HG03521 (cell line): ENCODE data around the gene TRAPPC5.

Experiments
- ATAC-seq: cut with Tn5 transposase; IDR thresholded peaks from one replicate; pipeline ENCODE4 v1.9.1; 2021; ENCODE audit warnings: mild to moderate bottlenecking, moderate library complexity; ENCODE audit not compliant: unreplicated experiment

TRAPPC5 gene

GRCh38 chr19:7674010-7675005 lies 6.3 kb upstream of the TRAPPC5 start:
- ATAC-seq, result no peak

- no peak for ATAC-seq
Measured at GRCh38 chr19:7676376-7676775, 4.3 kb upstream of the TRAPPC5 start.

DNA sequence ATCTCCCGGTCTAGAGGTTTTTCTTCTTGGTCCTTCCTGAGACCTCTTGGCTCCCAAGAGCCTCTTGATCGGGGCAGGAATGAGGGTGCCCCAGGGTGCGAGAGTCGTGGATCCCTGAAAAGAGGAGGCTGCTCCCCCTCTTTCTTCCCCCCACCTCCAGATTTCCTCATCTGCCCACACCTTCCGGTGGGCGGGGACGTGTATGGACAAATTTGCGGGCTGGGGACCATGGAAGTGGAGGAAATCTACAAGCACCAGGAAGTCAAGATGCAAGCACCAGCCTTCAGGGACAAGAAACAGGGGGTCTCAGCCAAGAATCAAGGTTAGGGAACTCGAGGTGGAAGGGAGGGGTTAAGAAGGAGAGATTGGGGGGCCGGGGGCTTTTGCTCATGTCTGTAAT lies 3.8 kb upstream of the TRAPPC5 start, which contains the start of gene MCEMP1:
TSS of gene MCEMP1 (plus strand) at position 237 of the 400 bp plus-strand sequence. CDS start at position 268, 31 bp downstream.
- no peak for ATAC-seq

DNA sequence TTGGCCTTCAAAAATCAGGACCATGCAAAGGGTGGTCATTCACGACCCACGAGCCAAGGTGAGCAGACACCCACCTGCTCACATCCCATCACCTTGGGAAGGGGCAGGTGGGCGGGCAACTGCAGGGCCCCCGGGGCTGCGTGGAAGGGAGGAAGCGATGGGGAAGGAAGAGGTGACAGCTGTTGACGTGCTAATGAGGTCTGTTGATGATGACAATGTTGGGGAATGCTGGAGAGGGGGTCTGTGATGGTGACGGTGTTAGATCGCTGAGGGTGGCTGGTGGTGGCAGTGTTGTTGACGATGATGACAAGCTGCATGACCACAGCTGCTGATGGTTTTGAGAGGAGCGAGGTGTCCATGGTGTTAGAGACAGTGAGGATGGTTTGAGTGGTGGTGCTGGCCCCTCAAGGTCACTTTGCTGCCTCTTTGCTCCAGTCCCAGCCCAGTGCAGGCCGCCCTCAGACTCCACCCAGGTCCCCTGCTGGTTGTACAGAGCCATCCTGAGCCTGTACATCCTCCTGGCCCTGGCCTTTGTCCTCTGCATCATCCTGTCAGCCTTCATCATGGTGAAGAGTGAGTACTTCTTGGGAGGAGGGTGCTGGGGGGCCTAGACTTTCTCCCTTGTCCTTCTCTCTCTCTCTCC lies 2.8 kb upstream of the TRAPPC5 start:
- no peak for ATAC-seq

DNA sequence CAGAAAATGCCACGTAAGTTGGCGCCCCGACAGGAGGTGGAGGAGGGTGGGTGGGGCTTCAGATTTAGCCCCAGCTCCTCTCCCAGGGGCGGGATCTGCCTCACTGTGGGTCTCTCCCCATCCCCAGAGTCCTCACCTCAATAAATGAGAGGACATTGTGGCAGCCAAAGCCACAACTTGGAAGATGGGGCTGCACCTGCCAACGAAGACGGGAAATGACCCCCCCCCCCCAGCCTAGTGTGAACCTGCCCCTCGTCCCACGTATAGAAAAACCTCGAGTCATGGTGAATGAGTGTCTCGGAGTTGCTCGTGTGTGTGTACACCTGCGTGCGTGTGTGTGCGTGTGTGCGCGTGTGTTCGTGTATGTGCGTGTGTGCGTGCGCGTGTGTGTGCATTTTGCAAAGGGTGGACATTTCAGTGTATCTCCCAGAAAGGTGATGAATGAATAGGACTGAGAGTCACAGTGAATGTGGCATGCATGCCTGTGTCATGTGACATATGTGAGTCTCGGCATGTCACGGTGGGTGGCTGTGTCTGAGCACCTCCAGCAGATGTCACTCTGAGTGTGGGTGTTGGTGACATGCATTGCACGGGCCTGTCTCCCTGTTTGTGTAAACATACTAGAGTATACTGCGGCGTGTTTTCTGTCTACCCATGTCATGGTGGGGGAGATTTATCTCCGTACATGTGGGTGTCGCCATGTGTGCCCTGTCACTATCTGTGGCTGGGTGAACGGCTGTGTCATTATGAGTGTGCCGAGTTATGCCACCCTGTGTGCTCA lies 1.5 kb upstream of the TRAPPC5 start:
- ATAC-seq, result no peak

- ATAC-seq, result no peak
Measured at GRCh38 chr19:7679771-7680605, 645 bp upstream of the TRAPPC5 start.

GRCh38 chr19:7681340-7682174 lies 924 bp downstream of the TRAPPC5 start:
- no peak for ATAC-seq

- ATAC-seq, result no peak
Measured at GRCh38 chr19:7682175-7682855, 1.7 kb downstream of the TRAPPC5 start.

DNA sequence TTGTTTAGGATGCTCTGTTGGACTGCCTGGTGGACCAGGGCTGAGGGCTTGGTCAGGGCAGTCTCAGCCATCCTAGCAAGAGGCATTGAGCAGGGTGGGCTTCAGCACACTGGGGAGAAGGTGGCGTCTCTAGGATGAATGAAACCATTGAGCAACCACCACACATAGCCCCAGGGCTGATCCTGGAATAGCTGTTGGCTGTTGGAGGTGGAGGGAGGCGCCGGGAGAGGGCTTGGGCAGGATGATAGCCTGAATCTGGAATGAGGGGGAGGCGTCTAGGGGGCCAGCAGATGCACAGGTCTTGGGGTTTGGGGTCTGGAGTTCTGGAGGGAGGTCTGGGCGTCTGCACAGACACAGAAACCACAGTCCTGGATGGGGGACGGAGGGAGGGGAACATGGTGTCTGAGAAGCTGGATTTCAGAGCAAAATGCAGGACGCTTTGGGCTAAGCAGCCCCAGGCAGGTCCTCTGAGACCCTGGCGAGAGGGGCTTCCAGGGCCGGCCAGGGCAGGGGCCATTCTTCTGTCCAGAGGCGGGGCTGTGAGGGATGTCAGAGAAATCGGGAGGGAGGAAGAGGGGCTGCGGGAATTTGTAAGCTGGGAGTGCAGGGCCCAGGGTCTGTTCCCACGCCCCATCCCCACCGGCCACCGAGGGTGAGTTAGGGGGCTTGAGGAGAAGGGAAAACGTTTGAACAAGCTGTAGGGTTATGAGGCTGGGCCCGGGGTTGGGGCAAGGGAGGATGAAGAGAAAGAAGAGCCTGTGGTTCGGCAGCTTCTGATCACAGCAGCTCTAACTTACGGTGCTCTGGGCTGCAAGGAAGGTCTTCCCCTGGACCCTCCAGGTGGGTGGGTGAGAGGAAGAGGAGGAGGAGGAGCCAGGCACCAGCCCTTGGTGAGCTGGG lies 5.2 kb downstream of the TRAPPC5 start:
- ATAC-seq, result no peak

DNA sequence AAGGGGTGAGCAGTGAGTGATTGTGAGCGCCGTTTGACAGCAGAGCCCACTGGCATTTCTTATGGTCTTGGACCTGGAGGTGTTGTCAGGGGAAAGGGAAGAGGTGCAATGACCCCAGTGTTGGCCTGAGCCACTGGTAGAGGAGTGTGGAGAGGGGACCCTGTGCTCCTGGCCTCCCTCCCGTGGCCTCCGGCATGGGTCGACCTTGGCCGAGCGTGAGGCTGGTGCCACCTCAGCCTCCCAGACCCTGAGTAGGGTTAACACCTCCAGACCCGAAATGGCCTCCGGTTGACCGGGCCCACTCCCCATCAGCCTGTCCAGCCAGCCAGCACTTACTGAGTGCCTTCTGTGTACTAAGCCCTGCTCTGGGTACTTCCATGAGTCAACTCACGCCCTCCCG lies 6.5 kb downstream of the TRAPPC5 start:
- ATAC-seq, result no peak

- ATAC-seq, result no peak
Measured at GRCh38 chr19:7689165-7689564, 8.5 kb downstream of the TRAPPC5 start.

GRCh38 chr19:7690779-7691258 lies 10.2 kb downstream of the TRAPPC5 start:
- no peak for ATAC-seq

DNA sequence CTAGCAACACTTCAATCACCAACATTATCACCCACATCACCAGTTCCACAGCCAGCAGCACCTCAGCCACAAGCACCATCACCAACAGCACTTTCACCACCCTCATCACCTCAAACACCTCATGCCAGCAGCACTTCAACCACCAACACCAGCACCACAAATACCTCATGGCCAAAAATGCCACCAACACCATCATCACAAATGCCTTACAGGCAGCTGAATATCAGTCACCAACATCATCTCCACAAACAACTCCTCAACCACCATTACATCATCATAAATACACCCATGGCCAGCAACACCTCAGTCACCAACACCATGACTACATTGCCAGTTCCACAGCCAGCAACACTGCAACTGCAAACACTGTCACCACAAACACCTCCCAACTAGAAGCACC lies 10.9 kb downstream of the TRAPPC5 start:
- no peak for ATAC-seq

GRCh38 chr19:7692417-7693088 lies 11.9 kb downstream of the TRAPPC5 start:
- no peak for ATAC-seq

GRCh38 chr19:7694499-7694898 lies 13.9 kb downstream of the TRAPPC5 start:
- ATAC-seq, result no peak

GRCh38 chr19:7697721-7698287 lies 17.2 kb downstream of the TRAPPC5 start:
- ATAC-seq, result no peak

DNA sequence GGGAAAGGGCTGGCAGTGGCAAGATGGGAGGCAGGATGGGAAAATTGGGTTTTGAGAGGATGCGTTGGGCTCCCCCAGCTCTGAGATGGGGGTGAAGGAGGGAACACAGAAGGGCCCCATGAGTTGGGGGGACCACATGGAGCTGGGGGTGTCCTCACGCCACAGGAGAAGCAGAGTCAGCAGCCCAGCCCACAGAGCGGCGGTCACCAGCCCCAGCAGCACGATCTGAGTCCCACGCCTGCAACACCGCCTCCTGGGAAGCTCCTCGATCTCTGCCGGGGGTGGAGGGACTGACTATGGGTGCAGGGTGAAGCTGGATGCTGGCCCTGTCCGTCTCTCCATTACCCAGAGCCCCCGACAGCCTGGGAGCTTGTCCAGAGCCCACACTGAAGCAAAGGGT lies 17.9 kb downstream of the TRAPPC5 start:
- ATAC-seq, result no peak
